Neural cell (in vitro differentiated cells): Measurements from ENCODE around the gene DGKG. TPM values are rescaled to one million over a fixed set of nuclear protein-coding genes. Genes with fewer than 3 reads are reported as not detected.

Experiments
- H2AFZ ChIP-seq: fragments of 200-600, 300-800 bp; sonication (generic), shearing (Covaris generic); 2 replicates; pipeline ENCODE4 v1.6.0; 2014; ENCODE audit warnings: low read depth, mild to moderate bottlenecking, antibody characterized with exemption, low read length, moderate library complexity
- H3F3A ChIP-seq: fragments of 200-600 bp; shearing (Covaris generic); 2 replicates; pipeline ENCODE4 v1.6.1; 2016; ENCODE audit warnings: mild to moderate bottlenecking, moderate library complexity, mixed read lengths, antibody characterized with exemption, low read length; ENCODE audit not compliant: insufficient read depth, poor library complexity, severe bottlenecking
- H3K27ac ChIP-seq: fragments of 200-600, 300-800 bp; sonication (generic), shearing (Covaris generic); 2 replicates; pipeline ENCODE4 v1.5.1; 2014; ENCODE audit warnings: mild to moderate bottlenecking, low read length, moderate library complexity
- H3K27me3 ChIP-seq: fragments of 300-800, 200-600 bp; sonication (generic), shearing (Covaris generic); 2 replicates; pipeline ENCODE4 v1.6.0; 2014; ENCODE audit warnings: mild to moderate bottlenecking, low read depth, low read length, moderate library complexity; ENCODE audit not compliant: insufficient read depth
- H3K36me3 ChIP-seq: fragments of 300-800, 200-600 bp; sonication (generic), shearing (Covaris generic); 2 replicates; pipeline ENCODE4 v1.5.1; 2014; ENCODE audit warnings: mild to moderate bottlenecking, antibody characterized with exemption, low read length, moderate library complexity; ENCODE audit not compliant: insufficient read depth
- H3K4me2 ChIP-seq: fragments of 300-800, 200-600 bp; sonication (generic), shearing (Covaris generic); 2 replicates; pipeline ENCODE4 v1.6.0; 2014; ENCODE audit warnings: mild to moderate bottlenecking, low read length
- H3K4me3 ChIP-seq: fragments of 300-800, 200-600 bp; sonication (generic), shearing (Covaris generic); 2 replicates; pipeline ENCODE4 v1.5.1; 2014; ENCODE audit warnings: mild to moderate bottlenecking, low read length, moderate library complexity
- H3K79me2 ChIP-seq: fragments of 200-600 bp; shearing (Covaris generic); replicated peaks from 2 replicates; pipeline ENCODE4 v1.6.0; 2014; ENCODE audit warnings: mild to moderate bottlenecking, low read length, moderate library complexity; ENCODE audit not compliant: insufficient read depth
- H3K9ac ChIP-seq: fragments of 300-800, 200-600 bp; sonication (generic), shearing (Covaris generic); 2 replicates; pipeline ENCODE4 v1.6.1; 2016; ENCODE audit warnings: mild to moderate bottlenecking, low read length, mixed read lengths
- H3K9me2 ChIP-seq: fragments of 200-600 bp; shearing (Covaris generic); 2 replicates; pipeline ENCODE4 v1.6.1; 2016; ENCODE audit warnings: mild to moderate bottlenecking, low read length, mixed read lengths; ENCODE audit not compliant: insufficient read depth
- H3K9me3 ChIP-seq: fragments of 200-600, 300-800 bp; sonication (generic), shearing (Covaris generic); 2 replicates; pipeline ENCODE4 v1.6.1; 2016; ENCODE audit warnings: mild to moderate bottlenecking, mixed run types, low read length, moderate library complexity, mixed read lengths
- H4K20me1 ChIP-seq: fragments of 200-600 bp; shearing (Covaris generic); 2 replicates; pipeline ENCODE4 v1.6.1; 2016; ENCODE audit warnings: mild to moderate bottlenecking, mixed run types; ENCODE audit not compliant: insufficient read depth
- EP300 ChIP-seq: fragments of 450-650 bp; conservative IDR thresholded peaks from 2 replicates; pipeline ENCODE4 v1.6.1; 2014; ENCODE audit warnings: antibody characterized with exemption, mild to moderate bottlenecking, moderate library complexity; ENCODE audit not compliant: poor library complexity, severe bottlenecking
- EZH2 ChIP-seq: fragments of 200-600, 300-800 bp; shearing (Covaris generic), sonication (generic); IDR thresholded peaks from 2 replicates; pipeline ENCODE4 v1.6.1; 2014; ENCODE audit warnings: antibody characterized with exemption, low read length, borderline replicate concordance, mild to moderate bottlenecking; ENCODE audit not compliant: insufficient read depth, poor library complexity, severe bottlenecking
- MXI1 ChIP-seq: fragments of 450-650 bp; conservative IDR thresholded peaks from 2 replicates; pipeline ENCODE4 v1.6.1; 2014; ENCODE audit warnings: antibody characterized with exemption, mild to moderate bottlenecking; ENCODE audit not compliant: poor library complexity, severe bottlenecking
- POLR2AphosphoS5 ChIP-seq: IDR thresholded peaks from 2 replicates; pipeline ENCODE4 v1.6.1; 2012
- RAD21 ChIP-seq: fragments of 450-650 bp; conservative IDR thresholded peaks from 2 replicates; pipeline ENCODE4 v1.6.1; 2014; ENCODE audit warnings: antibody characterized with exemption, mild to moderate bottlenecking, moderate library complexity
- SMC3 ChIP-seq: fragments of 450-650 bp; conservative IDR thresholded peaks from 2 replicates; pipeline ENCODE4 v1.6.1; 2014; ENCODE audit warnings: antibody characterized with exemption, mild to moderate bottlenecking, moderate library complexity; ENCODE audit not compliant: poor library complexity
- TAF1 ChIP-seq: IDR thresholded peaks from 2 replicates; pipeline ENCODE4 v1.6.1; 2012; ENCODE audit warnings: low read depth
- polyA plus RNA-seq: library from polyadenylated mRNA; depleted of rRNA; stranded (reverse); fragments of >200 nt; gene quantifications from 2 replicates; pipeline ENCODE4 v1.2.3, GENCODE V29; 2014
- TF ChIP-seq, protein P1 (sequence below): fragments of 450-650 bp; IDR thresholded peaks from 2 replicates; pipeline ENCODE4 v1.5.1; 2014; ENCODE audit warnings: antibody characterized with exemption, mild to moderate bottlenecking, moderate library complexity; ENCODE audit not compliant: poor library complexity, severe bottlenecking
- TF ChIP-seq, protein P2 (sequence below): IDR thresholded peaks from 2 replicates; pipeline ENCODE4 v1.6.1; 2012; ENCODE audit warnings: borderline replicate concordance

The DGKG gene
- polyA plus RNA-seq, 1 donor from 2014 or later: not detected

DNA sequence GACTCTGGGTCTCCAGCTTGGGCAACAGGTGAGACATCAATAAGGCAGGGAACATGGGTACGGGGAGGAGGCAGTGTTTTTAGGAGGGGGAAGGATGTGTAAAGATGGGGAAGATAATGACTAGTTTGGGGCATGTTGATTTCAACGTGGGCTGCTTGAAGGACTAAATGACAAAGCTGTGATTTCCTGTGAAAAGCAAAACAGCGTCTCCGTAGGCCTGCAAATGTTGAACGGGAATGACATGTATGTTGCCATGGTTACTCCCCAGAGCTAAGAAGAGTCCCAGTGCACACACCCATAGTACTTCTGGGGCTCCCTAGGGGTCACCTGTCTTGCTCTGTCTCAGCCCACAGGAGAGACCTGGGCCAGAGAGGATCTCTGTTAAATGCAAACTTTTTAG lies 181.9 kb downstream of the DGKG start:
- Histone ChIP-seq H3K27ac (no peak overlapping the region), H3K9me3 (no peaks in the 10 kb centered on the region), H3K4me2 (no peak overlapping the region), H3K79me2 (no peaks in the 10 kb centered on the region), H3F3A (no peaks in the 10 kb centered on the region), H4K20me1 (no peaks in the 10 kb centered on the region), H3K9me2 (no peaks in the 10 kb centered on the region), H2AFZ (no peak overlapping the region), H3K27me3 (no peaks in the 10 kb centered on the region), H3K9ac (no peak overlapping the region), H3K4me3 (no peak overlapping the region), H3K36me3 (no peaks in the 10 kb centered on the region)
- no peak for TF ChIP-seq SMC3
- TF ChIP-seq EP300: peak; percentile 13

DNA sequence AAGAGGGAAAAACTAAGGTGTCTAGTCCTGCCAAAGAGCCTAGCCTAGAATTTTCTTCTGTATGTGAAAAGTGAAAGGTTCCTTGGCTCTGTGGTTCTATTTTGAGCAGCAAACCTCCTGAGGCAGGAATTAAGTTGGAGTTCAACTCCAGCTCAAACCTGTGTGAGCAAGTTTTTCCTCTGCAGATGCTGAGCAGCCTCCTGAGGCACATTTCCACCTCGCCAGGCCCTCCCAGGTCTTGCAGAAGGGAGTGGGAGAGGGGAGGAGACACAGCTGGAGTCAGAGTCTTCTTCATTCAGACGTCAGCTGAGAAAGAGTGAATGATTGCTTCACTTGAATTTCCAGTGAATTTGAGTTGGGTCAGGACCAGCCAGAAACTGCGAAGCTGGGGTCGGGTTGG lies 183.6 kb downstream of the DGKG start:
- Histone ChIP-seq H4K20me1 (no peaks in the 10 kb centered on the region), H3K4me2 (no peak overlapping the region), H3K9me2 (no peaks in the 10 kb centered on the region), H3K36me3 (no peaks in the 10 kb centered on the region), H3K9me3 (no peaks in the 10 kb centered on the region), H2AFZ (no peak overlapping the region), H3K79me2 (no peaks in the 10 kb centered on the region), H3K27me3 (no peaks in the 10 kb centered on the region), H3K27ac (no peak overlapping the region), H3K9ac (no peak overlapping the region), H3K4me3 (no peak overlapping the region), H3F3A (no peaks in the 10 kb centered on the region)
- TF ChIP-seq TAF1 (no peak), POLR2AphosphoS5 (no peak), RAD21 (no peak), MXI1 (no peak), SMC3 (no peak), EP300 (no peak), EZH2 (no peak)
- TF ChIP-seq, protein P1, sequence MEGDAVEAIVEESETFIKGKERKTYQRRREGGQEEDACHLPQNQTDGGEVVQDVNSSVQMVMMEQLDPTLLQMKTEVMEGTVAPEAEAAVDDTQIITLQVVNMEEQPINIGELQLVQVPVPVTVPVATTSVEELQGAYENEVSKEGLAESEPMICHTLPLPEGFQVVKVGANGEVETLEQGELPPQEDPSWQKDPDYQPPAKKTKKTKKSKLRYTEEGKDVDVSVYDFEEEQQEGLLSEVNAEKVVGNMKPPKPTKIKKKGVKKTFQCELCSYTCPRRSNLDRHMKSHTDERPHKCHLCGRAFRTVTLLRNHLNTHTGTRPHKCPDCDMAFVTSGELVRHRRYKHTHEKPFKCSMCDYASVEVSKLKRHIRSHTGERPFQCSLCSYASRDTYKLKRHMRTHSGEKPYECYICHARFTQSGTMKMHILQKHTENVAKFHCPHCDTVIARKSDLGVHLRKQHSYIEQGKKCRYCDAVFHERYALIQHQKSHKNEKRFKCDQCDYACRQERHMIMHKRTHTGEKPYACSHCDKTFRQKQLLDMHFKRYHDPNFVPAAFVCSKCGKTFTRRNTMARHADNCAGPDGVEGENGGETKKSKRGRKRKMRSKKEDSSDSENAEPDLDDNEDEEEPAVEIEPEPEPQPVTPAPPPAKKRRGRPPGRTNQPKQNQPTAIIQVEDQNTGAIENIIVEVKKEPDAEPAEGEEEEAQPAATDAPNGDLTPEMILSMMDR: no peak
- TF ChIP-seq, protein P2, sequence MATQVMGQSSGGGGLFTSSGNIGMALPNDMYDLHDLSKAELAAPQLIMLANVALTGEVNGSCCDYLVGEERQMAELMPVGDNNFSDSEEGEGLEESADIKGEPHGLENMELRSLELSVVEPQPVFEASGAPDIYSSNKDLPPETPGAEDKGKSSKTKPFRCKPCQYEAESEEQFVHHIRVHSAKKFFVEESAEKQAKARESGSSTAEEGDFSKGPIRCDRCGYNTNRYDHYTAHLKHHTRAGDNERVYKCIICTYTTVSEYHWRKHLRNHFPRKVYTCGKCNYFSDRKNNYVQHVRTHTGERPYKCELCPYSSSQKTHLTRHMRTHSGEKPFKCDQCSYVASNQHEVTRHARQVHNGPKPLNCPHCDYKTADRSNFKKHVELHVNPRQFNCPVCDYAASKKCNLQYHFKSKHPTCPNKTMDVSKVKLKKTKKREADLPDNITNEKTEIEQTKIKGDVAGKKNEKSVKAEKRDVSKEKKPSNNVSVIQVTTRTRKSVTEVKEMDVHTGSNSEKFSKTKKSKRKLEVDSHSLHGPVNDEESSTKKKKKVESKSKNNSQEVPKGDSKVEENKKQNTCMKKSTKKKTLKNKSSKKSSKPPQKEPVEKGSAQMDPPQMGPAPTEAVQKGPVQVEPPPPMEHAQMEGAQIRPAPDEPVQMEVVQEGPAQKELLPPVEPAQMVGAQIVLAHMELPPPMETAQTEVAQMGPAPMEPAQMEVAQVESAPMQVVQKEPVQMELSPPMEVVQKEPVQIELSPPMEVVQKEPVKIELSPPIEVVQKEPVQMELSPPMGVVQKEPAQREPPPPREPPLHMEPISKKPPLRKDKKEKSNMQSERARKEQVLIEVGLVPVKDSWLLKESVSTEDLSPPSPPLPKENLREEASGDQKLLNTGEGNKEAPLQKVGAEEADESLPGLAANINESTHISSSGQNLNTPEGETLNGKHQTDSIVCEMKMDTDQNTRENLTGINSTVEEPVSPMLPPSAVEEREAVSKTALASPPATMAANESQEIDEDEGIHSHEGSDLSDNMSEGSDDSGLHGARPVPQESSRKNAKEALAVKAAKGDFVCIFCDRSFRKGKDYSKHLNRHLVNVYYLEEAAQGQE: no peak
